ENCODE results near the gene ETV6. TPM values are rescaled to one million over a fixed set of nuclear protein-coding genes. Genes with fewer than 3 reads are reported as not detected.
A peak's percentile ranks its signal among the peaks of the same experiment; 100 is the strongest.

The ETV6 gene
- total RNA-seq, 8 experiments from 2014 or later: 2.9 to 18.6 (median 4.9) TPM

- Histone ChIP-seq H3K4me3 (no peak overlapping the region), H3K27ac (no peak overlapping the region), H3K4me1 (replicated peaks in 1 of 2) (peaks cover 16 to 21% of the 10 kb centered on the region in 2 donors)
- no peak for ATAC-seq (replicated peaks in 6 of 8)
- in situ Hi-C loops (cut with MboI; ENCODE audit: low pct_unique_long_range_greater_than_20kb in 2 of 9, low sequenced_read_pairs in 9 of 9, unreplicated experiment in 9 of 9): no loop called here
- 87 to 100% (median 100%) methylated on average over 1 to 4 of the region's 6 CpGs; no CpG with 5 or more reads in 1 of the 10 experiments for WGBS, 10 experiments
Observed at GRCh38 chr12:11756523-11756922, 107.0 kb downstream of the ETV6 start.

- in situ Hi-C loops (cut with MboI; ENCODE audit: low pct_unique_long_range_greater_than_20kb in 2 of 9, low sequenced_read_pairs in 9 of 9, unreplicated experiment in 9 of 9): no loop called here
- no peak overlapping the region for H3K4me3 ChIP-seq
- peak in 1 of 8 experiments; percentile 12 for ATAC-seq (replicated peaks in 6 of 8)
- H3K27ac ChIP-seq: no peak overlapping the region
- WGBS, 10 experiments: 0 to 92% (median 73%) methylated on average over 1 to 7 of the region's 7 CpGs; no CpG with 5 or more reads in 1 of the 10 experiments
- peaks cover 16 to 21% of the 10 kb centered on the region in 2 donors for H3K4me1 ChIP-seq (replicated peaks in 1 of 2)
Observed at GRCh38 chr12:11757095-11757494, 107.6 kb downstream of the ETV6 start.

GRCh38 chr12:11757531-11757930 lies 108.1 kb downstream of the ETV6 start:
- in situ Hi-C loops (cut with MboI; ENCODE audit: low pct_unique_long_range_greater_than_20kb in 2 of 9, low sequenced_read_pairs in 9 of 9, unreplicated experiment in 9 of 9): no loop called here
- ATAC-seq (replicated peaks in 6 of 8): no peak
- Histone ChIP-seq H3K4me1 (replicated peaks in 1 of 2) (peaks cover 16 to 21% of the 10 kb centered on the region in 2 donors), H3K27ac (no peak overlapping the region), H3K4me3 (no peak overlapping the region)
- WGBS, 10 experiments: 33 to 100% (median 92%) methylated on average over 1 to 5 of the region's 6 CpGs; no CpG with 5 or more reads in 1 of the 10 experiments

- Histone ChIP-seq H3K4me1 (replicated peaks in 1 of 2) (peaks cover 16 to 21% of the 10 kb centered on the region in 2 donors), H3K27ac (no peak overlapping the region), H3K4me3 (no peak overlapping the region)
- no peak for ATAC-seq (replicated peaks in 6 of 8)
- 60 to 100% (median 97%) methylated on average over 1 to 2 of the region's 4 CpGs for WGBS, 10 experiments
- in situ Hi-C loops (cut with MboI; ENCODE audit: low pct_unique_long_range_greater_than_20kb in 2 of 9, low sequenced_read_pairs in 9 of 9, unreplicated experiment in 9 of 9): no loop called here
Observed at GRCh38 chr12:11758087-11758486, 108.6 kb downstream of the ETV6 start.

- Histone ChIP-seq H3K4me3 (no peak overlapping the region), H3K27ac (no peak overlapping the region), H3K4me1 (replicated peaks in 1 of 2) (peaks cover 16 to 24% of the 10 kb centered on the region in 2 donors)
- ATAC-seq (replicated peaks in 6 of 8): peak in 5 of 8 experiments; percentile 62 to 79 (median 67)
- in situ Hi-C loops (cut with MboI; ENCODE audit: low pct_unique_long_range_greater_than_20kb in 2 of 9, low sequenced_read_pairs in 9 of 9, unreplicated experiment in 9 of 9): no loop called here
- 44 to 87% (median 77%) methylated on average over 1 to 12 of the region's 14 CpGs for WGBS, 10 experiments
Observed at GRCh38 chr12:11758510-11759493, 109.3 kb downstream of the ETV6 start.

- Histone ChIP-seq H3K27ac (no peak overlapping the region), H3K4me3 (no peak overlapping the region), H3K4me1 (replicated peaks in 1 of 2) (peaks cover 16 to 26% of the 10 kb centered on the region in 2 donors)
- no peak for ATAC-seq (replicated peaks in 6 of 8)
- in situ Hi-C loops (cut with MboI; ENCODE audit: low pct_unique_long_range_greater_than_20kb in 2 of 9, low sequenced_read_pairs in 9 of 9, unreplicated experiment in 9 of 9): no loop called here
- WGBS, 10 experiments: 71 to 100% (median 100%) methylated on average over 1 to 5 of the region's 5 CpGs; no CpG with 5 or more reads in 1 of the 10 experiments
Observed at GRCh38 chr12:11759494-11759878, 110.0 kb downstream of the ETV6 start.

- peaks cover 17 to 27% of the 10 kb centered on the region in 2 donors for H3K4me1 ChIP-seq (replicated peaks in 1 of 2)
- WGBS, 10 experiments: 89 to 100% (median 100%) methylated on average over 1 to 3 of the region's 3 CpGs; no CpG with 5 or more reads in 5 of the 10 experiments
- no peak overlapping the region for H3K4me3 ChIP-seq
- in situ Hi-C loops (cut with MboI; ENCODE audit: low pct_unique_long_range_greater_than_20kb in 2 of 9, low sequenced_read_pairs in 9 of 9, unreplicated experiment in 9 of 9): no loop called here
- no peak for ATAC-seq (replicated peaks in 6 of 8)
- H3K27ac ChIP-seq: no peak overlapping the region
Observed at GRCh38 chr12:11759899-11760298, 110.4 kb downstream of the ETV6 start.

- peaks cover 31 to 42% of the 10 kb centered on the region in 2 donors for H3K4me1 ChIP-seq (replicated peaks in 1 of 2)
- no peak overlapping the region for H3K4me3 ChIP-seq
- in situ Hi-C loops (cut with MboI; ENCODE audit: low pct_unique_long_range_greater_than_20kb in 2 of 9, low sequenced_read_pairs in 9 of 9, unreplicated experiment in 9 of 9): no loop called here
- ATAC-seq (replicated peaks in 6 of 8): no peak
- 53 to 100% (median 93%) methylated on average over 2 to 7 of the region's 8 CpGs; no CpG with 5 or more reads in 2 of the 10 experiments for WGBS, 10 experiments
- no peak overlapping the region for H3K27ac ChIP-seq
Observed at GRCh38 chr12:11761869-11762567, 112.5 kb downstream of the ETV6 start.

GRCh38 chr12:11762723-11763326 lies 113.4 kb downstream of the ETV6 start:
- ATAC-seq (replicated peaks in 6 of 8): no peak
- in situ Hi-C loops (cut with MboI; ENCODE audit: low pct_unique_long_range_greater_than_20kb in 2 of 9, low sequenced_read_pairs in 9 of 9, unreplicated experiment in 9 of 9): no loop called here
- 69 to 98% (median 89%) methylated on average over 1 to 8 of the region's 9 CpGs; no CpG with 5 or more reads in 3 of the 10 experiments for WGBS, 10 experiments
- H3K4me1 ChIP-seq (replicated peaks in 1 of 2): peaks cover 29 to 38% of the 10 kb centered on the region in 2 donors
- no peak overlapping the region for H3K27ac ChIP-seq
- H3K4me3 ChIP-seq: no peak overlapping the region

- 37 to 100% (median 76%) methylated on average over 2 to 7 of the region's 7 CpGs; no CpG with 5 or more reads in 1 of the 10 experiments for WGBS, 10 experiments
- H3K27ac ChIP-seq: no peak overlapping the region
- in situ Hi-C loops (cut with MboI; ENCODE audit: low pct_unique_long_range_greater_than_20kb in 2 of 9, low sequenced_read_pairs in 9 of 9, unreplicated experiment in 9 of 9): no loop called here
- peak in 3 of 8 experiments; percentile 40 to 81 (median 45) for ATAC-seq (replicated peaks in 6 of 8)
- H3K4me3 ChIP-seq: no peak overlapping the region
- H3K4me1 ChIP-seq (replicated peaks in 1 of 2): peaks cover 23 to 31% of the 10 kb centered on the region in 2 donors
Observed at GRCh38 chr12:11763760-11764520, 114.5 kb downstream of the ETV6 start.

- in situ Hi-C loops (cut with MboI; ENCODE audit: low pct_unique_long_range_greater_than_20kb in 2 of 9, low sequenced_read_pairs in 9 of 9, unreplicated experiment in 9 of 9): no loop called here
- Histone ChIP-seq H3K27ac (no peak overlapping the region), H3K4me1 (replicated peaks in 1 of 2) (peaks cover 17 to 26% of the 10 kb centered on the region in 2 donors), H3K4me3 (no peak overlapping the region)
- no peak for ATAC-seq (replicated peaks in 6 of 8)
Observed at GRCh38 chr12:11764837-11765236, 115.4 kb downstream of the ETV6 start.

GRCh38 chr12:11765421-11765816 lies 115.9 kb downstream of the ETV6 start:
- in situ Hi-C loops (cut with MboI; ENCODE audit: low pct_unique_long_range_greater_than_20kb in 2 of 9, low sequenced_read_pairs in 9 of 9, unreplicated experiment in 9 of 9): no loop called here

More at GRCh38 chr12:11765421-11765816, 115.9 kb downstream of the ETV6 start:
- H3K4me3 ChIP-seq: no peak overlapping the region
- ATAC-seq (replicated peaks in 6 of 8): no peak
- H3K27ac ChIP-seq: no peak overlapping the region
- WGBS, 10 experiments: 58 to 100% (median 88%) methylated on average over 1 to 2 of the region's 2 CpGs; no CpG with 5 or more reads in 2 of the 10 experiments
- H3K4me1 ChIP-seq (replicated peaks in 1 of 2): peaks cover 17 to 26% of the 10 kb centered on the region in 2 donors
